ENCODE data around the gene PCDHGB2.
"Not testable (repeated sequence)": the region's sequence is repeated elsewhere in the genome, so short reads cannot be mapped to it uniquely, and the experiment has no call there.

PCDHGB2 gene

GRCh38 chr5:141384471-141385267, 24.9 kb downstream of the PCDHGB2 start:
- no peak for DNase-seq (ENCODE audit: low read depth)

- DNase-seq (ENCODE audit: low read depth), result not testable (repeated sequence)
These were observed 27.9 kb downstream of the PCDHGB2 start, which contains the start of gene PCDHGB4 for GRCh38 chr5:141387557-141388311. PCDHGB4 (plus strand) TSS chr5:141387698; CDS start chr5:141387885, 187 bp downstream.

GRCh38 chr5:141388661-141389060, 28.9 kb downstream of the PCDHGB2 start:
- DNase-seq (ENCODE audit: low read depth), result no peak

- DNase-seq (ENCODE audit: low read depth), result no peak
These were observed 29.6 kb downstream of the PCDHGB2 start for GRCh38 chr5:141389153-141390042.

GRCh38 chr5:141392429-141393198, 32.8 kb downstream of the PCDHGB2 start, which contains the start of gene PCDHGA8:
PCDHGA8 (plus strand) TSS chr5:141392633; CDS start chr5:141392814, 181 bp downstream.
- no peak for DNase-seq (ENCODE audit: low read depth)

GRCh38 chr5:141393267-141393666, 33.5 kb downstream of the PCDHGB2 start:
- DNase-seq (ENCODE audit: low read depth), result no peak

- DNase-seq (ENCODE audit: low read depth), result not testable (repeated sequence)
These were observed 34.8 kb downstream of the PCDHGB2 start for GRCh38 chr5:141394401-141395187.

GRCh38 chr5:141397756-141398551, 38.2 kb downstream of the PCDHGB2 start, which contains the start of gene PCDHGB5:
PCDHGB5 (plus strand) TSS chr5:141397947; CDS start chr5:141398128, 181 bp downstream.
- not testable (repeated sequence) for DNase-seq (ENCODE audit: low read depth)

GRCh38 chr5:141398608-141399007, 38.8 kb downstream of the PCDHGB2 start:
- no peak for DNase-seq (ENCODE audit: low read depth)

GRCh38 chr5:141399555-141400258, 39.9 kb downstream of the PCDHGB2 start:
- no peak for DNase-seq (ENCODE audit: low read depth)

GRCh38 chr5:141402553-141403243, 42.9 kb downstream of the PCDHGB2 start, which contains the start of gene PCDHGA9:
PCDHGA9 (plus strand) TSS chr5:141402778; CDS start chr5:141402953, 175 bp downstream.
- DNase-seq (ENCODE audit: low read depth), result no peak

GRCh38 chr5:141403387-141403786, 43.6 kb downstream of the PCDHGB2 start:
- DNase-seq (ENCODE audit: low read depth), result no peak

- not testable (repeated sequence) for DNase-seq (ENCODE audit: low read depth)
These were observed 48.2 kb downstream of the PCDHGB2 start, which contains the start of gene PCDHGB6 for GRCh38 chr5:141407790-141408505. PCDHGB6 (plus strand) TSS chr5:141408021; CDS start chr5:141408203, 182 bp downstream.

- no peak for DNase-seq (ENCODE audit: low read depth)
These were observed 50.0 kb downstream of the PCDHGB2 start for GRCh38 chr5:141409598-141410306.

GRCh38 chr5:141411575-141411974, 51.8 kb downstream of the PCDHGB2 start:
- no peak for DNase-seq (ENCODE audit: low read depth)

Data from activated gamma-delta T cell treated with anti-CD3 and anti-CD28 coated beads, Interleukin-2, amount 50 U/mL, for 16 hours (primary cell).